GDM1 (cell line): ENCODE measurements around the gene COX7A2L.
"Not testable (repeated sequence)": the region's sequence is repeated elsewhere in the genome, so short reads cannot be mapped to it uniquely, and the experiment has no call there.

Experiments used
- DNase-seq: peaks from one replicate; lab custom pipeline; 2025; lab: John Stamatoyannopoulos, UW

Gene COX7A2L

GRCh38 chr2:42360890-42361727 lies at the start of gene COX7A2L:
Gene COX7A2L (minus strand): TSS chr2:42361217. CDS start chr2:42361161, 56 bp downstream.
- peak; percentile 92 for DNase-seq

GRCh38 chr2:42408009-42408408 lies 47.0 kb upstream of the COX7A2L start:
- DNase-seq: no peak

- no peak for DNase-seq
These were observed 46.5 kb upstream of the COX7A2L start for GRCh38 chr2:42407476-42407875.

- DNase-seq: no peak
These were observed 43.7 kb upstream of the COX7A2L start for GRCh38 chr2:42404676-42405075.

- no peak for DNase-seq
These were observed 40.8 kb upstream of the COX7A2L start for GRCh38 chr2:42401773-42402172.

GRCh38 chr2:42398052-42398451 lies 37.0 kb upstream of the COX7A2L start:
- not testable (repeated sequence) for DNase-seq

GRCh38 chr2:42393320-42393719 lies 32.3 kb upstream of the COX7A2L start:
- not testable (repeated sequence) for DNase-seq

GRCh38 chr2:42392191-42392590 lies 31.2 kb upstream of the COX7A2L start:
- no peak for DNase-seq

GRCh38 chr2:42390401-42390969 lies 29.5 kb upstream of the COX7A2L start:
- no peak for DNase-seq

GRCh38 chr2:42386682-42387081 lies 25.7 kb upstream of the COX7A2L start:
- no peak for DNase-seq

- DNase-seq: no peak
These were observed 24.2 kb upstream of the COX7A2L start for GRCh38 chr2:42385225-42385624.

GRCh38 chr2:42383855-42384530 lies 23.0 kb upstream of the COX7A2L start:
- no peak for DNase-seq

- DNase-seq: no peak
These were observed 21.1 kb upstream of the COX7A2L start for GRCh38 chr2:42382144-42382543.

- not testable (repeated sequence) for DNase-seq
These were observed 19.0 kb upstream of the COX7A2L start for GRCh38 chr2:42380026-42380425.

- DNase-seq: no peak
These were observed 17.4 kb upstream of the COX7A2L start for GRCh38 chr2:42378415-42378814.

GRCh38 chr2:42376758-42377157 lies 15.7 kb upstream of the COX7A2L start:
- DNase-seq: no peak

- DNase-seq: no peak
These were observed 11.6 kb upstream of the COX7A2L start for GRCh38 chr2:42372474-42373200.

GRCh38 chr2:42371611-42372473 lies 10.8 kb upstream of the COX7A2L start:
- DNase-seq: no peak

- no peak for DNase-seq
These were observed 8.7 kb upstream of the COX7A2L start for GRCh38 chr2:42369532-42370229.

- DNase-seq: no peak
These were observed 8.0 kb upstream of the COX7A2L start for GRCh38 chr2:42368817-42369531.
